ENCODE data around the gene ABHD6.
"Not testable (repeated sequence)": the region's sequence is repeated elsewhere in the genome, so short reads cannot be mapped to it uniquely, and the experiment has no call there.

The ABHD6 gene

GRCh38 chr3:58285334-58285733 is 47.7 kb downstream of the ABHD6 start:
- no peak for DNase-seq

- DNase-seq: no peak
Measured at GRCh38 chr3:58287354-58287753, 49.8 kb downstream of the ABHD6 start.

- no peak for DNase-seq
Measured at GRCh38 chr3:58288011-58288728, 50.6 kb downstream of the ABHD6 start.

GRCh38 chr3:58288964-58289613 is 51.5 kb downstream of the ABHD6 start:
- not testable (repeated sequence) for DNase-seq

- DNase-seq: not testable (repeated sequence)
Measured at GRCh38 chr3:58290446-58290845, 52.9 kb downstream of the ABHD6 start.

- no peak for DNase-seq
Measured at GRCh38 chr3:58291671-58292338, 54.2 kb downstream of the ABHD6 start.

GRCh38 chr3:58292866-58293265 is 55.3 kb downstream of the ABHD6 start:
- DNase-seq: no peak

- DNase-seq: no peak
Measured at GRCh38 chr3:58293516-58293915, 55.9 kb downstream of the ABHD6 start.

- no peak for DNase-seq
Measured at GRCh38 chr3:58296269-58296668, 58.7 kb downstream of the ABHD6 start.

- no peak for DNase-seq
Measured at GRCh38 chr3:58296843-58297242, 59.3 kb downstream of the ABHD6 start.

- no peak for DNase-seq
Measured at GRCh38 chr3:58298190-58298589, 60.6 kb downstream of the ABHD6 start.

- no peak for DNase-seq
Measured at GRCh38 chr3:58299075-58299474, 61.5 kb downstream of the ABHD6 start.

- DNase-seq: no peak
Measured at GRCh38 chr3:58299839-58300516, 62.4 kb downstream of the ABHD6 start.

- DNase-seq: peak; percentile 77 to 80
Measured at GRCh38 chr3:58305882-58306711, 68.5 kb downstream of the ABHD6 start, which contains the start of the genes HTD2 and RPP14. Gene HTD2 (plus strand): TSS chr3:58306520. CDS start chr3:58317614, 11,094 bp downstream. Gene RPP14 (plus strand): TSS chr3:58306245. CDS start chr3:58310330, 4,085 bp downstream.

- DNase-seq: no peak
Measured at GRCh38 chr3:58307639-58308215, 70.1 kb downstream of the ABHD6 start.

- no peak for DNase-seq
Measured at GRCh38 chr3:58308728-58309127, 71.1 kb downstream of the ABHD6 start.

- DNase-seq: no peak
Measured at GRCh38 chr3:58317811-58318210, 80.2 kb downstream of the ABHD6 start.

GRCh38 chr3:58321791-58322190 is 84.2 kb downstream of the ABHD6 start:
- DNase-seq: no peak

- DNase-seq: no peak
Measured at GRCh38 chr3:58322793-58323192, 85.2 kb downstream of the ABHD6 start.

- DNase-seq: no peak
Measured at GRCh38 chr3:58323529-58324390, 86.2 kb downstream of the ABHD6 start.
